ENCODE results near the gene LINGO1.

The LINGO1 gene

GRCh38 chr15:77589839-77590238 lies 42.9 kb downstream of the LINGO1 start:
- DNase-seq, result peak; percentile 93

- DNase-seq, result no peak
Observed at GRCh38 chr15:77588126-77588525, 44.6 kb downstream of the LINGO1 start.

- no peak for DNase-seq
Observed at GRCh38 chr15:77584691-77585090, 48.0 kb downstream of the LINGO1 start.

- no peak for DNase-seq
Observed at GRCh38 chr15:77584201-77584600, 48.5 kb downstream of the LINGO1 start.

GRCh38 chr15:77582763-77583162 lies 49.9 kb downstream of the LINGO1 start:
- no peak for DNase-seq

- DNase-seq, result no peak
Observed at GRCh38 chr15:77581896-77582569, 50.7 kb downstream of the LINGO1 start.

- peak; percentile 59 for DNase-seq
Observed at GRCh38 chr15:77580996-77581682, 51.6 kb downstream of the LINGO1 start.

- no peak for DNase-seq
Observed at GRCh38 chr15:77579498-77580188, 53.1 kb downstream of the LINGO1 start.

GRCh38 chr15:77578641-77579372 lies 53.9 kb downstream of the LINGO1 start:
- DNase-seq, result no peak

- DNase-seq, result peak; percentile 82
Observed at GRCh38 chr15:77577366-77577950, 55.3 kb downstream of the LINGO1 start.

- DNase-seq, result no peak
Observed at GRCh38 chr15:77576538-77576937, 56.2 kb downstream of the LINGO1 start.

GRCh38 chr15:77575203-77575934 lies 57.3 kb downstream of the LINGO1 start:
- DNase-seq, result no peak

- no peak for DNase-seq
Observed at GRCh38 chr15:77574521-77575202, 58.0 kb downstream of the LINGO1 start.

- no peak for DNase-seq
Observed at GRCh38 chr15:77573802-77574201, 58.9 kb downstream of the LINGO1 start.

- no peak for DNase-seq
Observed at GRCh38 chr15:77572186-77572585, 60.5 kb downstream of the LINGO1 start.

GRCh38 chr15:77571741-77572140 lies 61.0 kb downstream of the LINGO1 start:
- no peak for DNase-seq

- DNase-seq, result no peak
Observed at GRCh38 chr15:77571181-77571580, 61.5 kb downstream of the LINGO1 start.

GRCh38 chr15:77569729-77570125 lies 63.0 kb downstream of the LINGO1 start:
- DNase-seq, result no peak

- no peak for DNase-seq
Observed at GRCh38 chr15:77568973-77569728, 63.6 kb downstream of the LINGO1 start.

All from midbrain (tissue), 1 donor.